GM12892 (cell line): ENCODE results near the gene NUDT3.

ENCODE experiments used
- POLR2A ChIP-seq: IDR thresholded peaks from 2 replicates; pipeline ENCODE4 v1.6.1; 2011; ENCODE audit warnings: low read depth, low read length, control low read depth
- POLR2AphosphoS5 ChIP-seq: IDR thresholded peaks from 2 replicates; pipeline ENCODE4 v1.6.1; 2011; ENCODE audit warnings: low read depth, low read length, control low read depth

DNA sequence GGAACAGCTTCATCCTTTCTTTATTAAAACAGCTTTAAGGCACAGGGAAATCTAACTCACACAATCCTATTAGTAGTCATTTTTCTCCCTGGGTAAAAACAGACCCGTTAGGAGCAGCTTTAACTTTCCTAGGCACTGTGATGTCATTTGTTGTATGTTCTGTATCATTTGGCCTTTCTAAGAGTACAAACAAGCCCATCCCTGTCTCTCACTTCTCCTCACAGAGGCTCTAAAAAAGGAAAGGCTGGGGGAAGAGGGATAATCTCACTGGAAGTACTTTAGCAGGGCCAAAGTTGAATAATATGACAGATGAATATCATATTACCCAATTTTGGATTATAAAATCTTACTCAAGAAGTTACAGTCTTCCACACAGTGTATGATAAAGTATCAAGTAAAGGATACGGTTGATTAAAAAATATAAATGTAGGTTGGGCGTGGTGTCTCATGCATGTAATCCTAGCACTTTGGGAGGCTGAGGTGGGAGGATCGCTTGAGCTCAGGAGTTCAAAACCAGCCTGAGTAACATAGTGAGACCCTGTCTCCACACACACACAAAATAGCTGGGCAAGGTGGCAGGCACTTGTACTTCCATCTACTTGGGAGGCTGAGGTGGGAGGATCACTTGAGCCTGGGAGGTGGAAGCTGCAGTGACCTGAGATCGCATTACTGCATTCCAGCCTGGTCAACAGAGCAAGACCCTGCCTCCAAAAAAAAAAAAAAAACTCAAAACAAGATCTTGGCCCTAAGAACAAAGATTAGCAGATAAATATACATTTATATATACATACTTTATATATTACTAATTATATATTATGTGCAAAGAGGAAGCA, 7.9 kb downstream of the NUDT3 start:
- no peak for TF ChIP-seq POLR2A
- TF ChIP-seq POLR2AphosphoS5 = no peak
